Measurements from ENCODE around the gene PLXNA3. TPM values are rescaled to one million over a fixed set of nuclear protein-coding genes. Genes with fewer than 3 reads are reported as not detected.
A peak's percentile ranks its signal among the peaks of the same experiment; 100 is the strongest.

PLXNA3 gene
- total and polyA plus RNA-seq, 2 experiments from 2014 or later = 13.7 to 23.3 TPM

GRCh38 chrX:154487518-154488290 lies 29.6 kb downstream of the PLXNA3 start:
- H3K4me1 ChIP-seq (ENCODE audit: low read depth) = peaks cover 2% of the 10 kb centered on the region
- DNase-seq (ENCODE audit: low read depth in 1 of 2, low spot score in 1 of 2) = no peak
- no peak for TF ChIP-seq CTCF (IDR thresholded peaks at IDR 0.05; ENCODE audit: low read depth, low read length)
- no peaks in the 10 kb centered on the region for H3K36me3 ChIP-seq
- H3K4me3 ChIP-seq = no peak overlapping the region
- no peaks in the 10 kb centered on the region for H3K9me3 ChIP-seq (ENCODE audit: low read depth)
- no peak overlapping the region for H3K27ac ChIP-seq
- H3K27me3 ChIP-seq = no peaks in the 10 kb centered on the region

GRCh38 chrX:154488336-154489075 lies 30.4 kb downstream of the PLXNA3 start:
- Histone ChIP-seq H3K4me3 (no peak overlapping the region), H3K9me3 (ENCODE audit: low read depth) (no peaks in the 10 kb centered on the region), H3K27ac (no peak overlapping the region), H3K27me3 (no peaks in the 10 kb centered on the region), H3K36me3 (no peaks in the 10 kb centered on the region), H3K4me1 (ENCODE audit: low read depth) (peaks cover 2% of the 10 kb centered on the region)
- DNase-seq (ENCODE audit: low read depth in 1 of 2, low spot score in 1 of 2) = no peak
- TF ChIP-seq CTCF (IDR thresholded peaks at IDR 0.05; ENCODE audit: low read depth, low read length) = no peak

GRCh38 chrX:154489182-154489581 lies 31.1 kb downstream of the PLXNA3 start:
- peaks cover 2% of the 10 kb centered on the region for H3K4me1 ChIP-seq (ENCODE audit: low read depth)
- no peak overlapping the region for H3K4me3 ChIP-seq
- H3K36me3 ChIP-seq = no peaks in the 10 kb centered on the region
- no peak overlapping the region for H3K27ac ChIP-seq
- H3K27me3 ChIP-seq = no peaks in the 10 kb centered on the region
- TF ChIP-seq CTCF (IDR thresholded peaks at IDR 0.05; ENCODE audit: low read depth, low read length) = no peak
- H3K9me3 ChIP-seq (ENCODE audit: low read depth) = no peaks in the 10 kb centered on the region
- no peak for DNase-seq (ENCODE audit: low read depth in 1 of 2, low spot score in 1 of 2)

GRCh38 chrX:154490021-154490413 lies 31.9 kb downstream of the PLXNA3 start:
- no peaks in the 10 kb centered on the region for H3K36me3 ChIP-seq
- no peak for TF ChIP-seq CTCF (IDR thresholded peaks at IDR 0.05; ENCODE audit: low read depth, low read length)
- H3K9me3 ChIP-seq (ENCODE audit: low read depth) = no peaks in the 10 kb centered on the region
- H3K27ac ChIP-seq = peak overlapping the region; percentile 91
- H3K4me3 ChIP-seq = peak overlapping the region; percentile 55
- H3K4me1 ChIP-seq (ENCODE audit: low read depth) = peaks cover 2% of the 10 kb centered on the region
- peak in 1 of 2 donors; percentile 61 for DNase-seq (ENCODE audit: low read depth in 1 of 2, low spot score in 1 of 2)
- no peaks in the 10 kb centered on the region for H3K27me3 ChIP-seq

- peaks cover 2% of the 10 kb centered on the region for H3K4me1 ChIP-seq (ENCODE audit: low read depth)
- no peaks in the 10 kb centered on the region for H3K27me3 ChIP-seq
- DNase-seq (ENCODE audit: low read depth in 1 of 2, low spot score in 1 of 2) = peak; percentile 91 to 95
- TF ChIP-seq CTCF (IDR thresholded peaks at IDR 0.05; ENCODE audit: low read depth, low read length) = no peak
- no peaks in the 10 kb centered on the region for H3K36me3 ChIP-seq
- peak within 1 kb of the TSS; percentile 96 for H3K27ac ChIP-seq
- H3K9me3 ChIP-seq (ENCODE audit: low read depth) = no peaks in the 10 kb centered on the region
- peak within 1 kb of the TSS; percentile 55 for H3K4me3 ChIP-seq
Measured at GRCh38 chrX:154490414-154491083, 32.5 kb downstream of the PLXNA3 start, which contains the start of gene SLC10A3. Gene SLC10A3 (minus strand): TSS chrX:154490629. CDS start chrX:154488940, 1,689 bp downstream.
